DOHH2 (cell line): ENCODE measurements around the gene TICAM1.
"Not testable (repeated sequence)": the region's sequence is repeated elsewhere in the genome, so short reads cannot be mapped to it uniquely, and the experiment has no call there.

Experiments used
- H3F3A ChIP-seq: fragments of 200-600 bp; sonication (generic), shearing (Covaris generic); 2 replicates; pipeline ENCODE4 v1.6.0; 2016; ENCODE audit warnings: antibody characterized with exemption, mild to moderate bottlenecking; ENCODE audit not compliant: control insufficient read depth, insufficient read depth
- H3K27ac ChIP-seq: fragments of 200-600 bp; sonication (generic); 2 replicates; pipeline ENCODE4 v1.5.1; 2014; ENCODE audit warnings: low read depth, mild to moderate bottlenecking, low read length, moderate library complexity
- H3K27me3 ChIP-seq: fragments of 200-600 bp; sonication (generic); 2 replicates; pipeline ENCODE4 v1.6.1; 2014; ENCODE audit warnings: mild to moderate bottlenecking, low read length, mixed read lengths; ENCODE audit not compliant: control insufficient read depth
- H3K36me3 ChIP-seq: fragments of 200-600 bp; sonication (generic); 2 replicates; pipeline ENCODE4 v1.6.1; 2014; ENCODE audit warnings: mild to moderate bottlenecking, low read length, moderate library complexity, mixed read lengths; ENCODE audit not compliant: control insufficient read depth
- H3K4me1 ChIP-seq: fragments of 200-600 bp; sonication (generic); 2 replicates; pipeline ENCODE4 v1.6.1; 2014; ENCODE audit warnings: mild to moderate bottlenecking, low read length, mixed read lengths; ENCODE audit not compliant: control insufficient read depth
- H3K4me2 ChIP-seq: fragments of 200-600 bp; sonication (generic); 2 replicates; pipeline ENCODE4 v1.6.0; 2014; ENCODE audit warnings: mild to moderate bottlenecking, low read length, moderate library complexity
- H3K4me3 ChIP-seq: fragments of 200-600 bp; sonication (generic); 2 replicates; pipeline ENCODE4 v1.5.1; 2014; ENCODE audit warnings: mild to moderate bottlenecking, low read length, mixed read lengths
- H3K79me2 ChIP-seq: fragments of 200-600 bp; sonication (generic); 2 replicates; pipeline ENCODE4 v1.6.1; 2014; ENCODE audit warnings: mild to moderate bottlenecking, low read length, mixed read lengths; ENCODE audit not compliant: control insufficient read depth
- H3K9me2 ChIP-seq: fragments of 200-600 bp; sonication (generic); replicated peaks from 2 replicates; pipeline ENCODE4 v1.6.1; 2014; ENCODE audit warnings: mild to moderate bottlenecking, low read length, mixed read lengths; ENCODE audit not compliant: control insufficient read depth
- H3K9me3 ChIP-seq: fragments of 200-600 bp; sonication (generic); 2 replicates; pipeline ENCODE4 v1.6.1; 2014; ENCODE audit warnings: antibody characterized with exemption, low read length, mixed read lengths; ENCODE audit not compliant: control insufficient read depth, insufficient read depth
- H4K20me1 ChIP-seq: fragments of 200-600 bp; sonication (generic); 2 replicates; pipeline ENCODE4 v1.6.0; 2014; ENCODE audit warnings: low read depth, mild to moderate bottlenecking, antibody characterized with exemption, low read length, moderate library complexity; ENCODE audit not compliant: control insufficient read depth, insufficient read depth
- EZH2phosphoT487 ChIP-seq: fragments of 200-600 bp; sonication (generic); IDR thresholded peaks from 2 replicates; pipeline ENCODE4 v1.6.1; 2017; ENCODE audit warnings: borderline replicate concordance, mild to moderate bottlenecking, antibody characterized with exemption, low read length, moderate library complexity, mixed read lengths
- TF ChIP-seq, protein P1 (sequence below): fragments of 200-600 bp; sonication (generic); IDR thresholded peaks from one replicate; pipeline ENCODE4 v1.5.1; 2014; ENCODE audit warnings: antibody characterized with exemption, mild to moderate bottlenecking, low read depth, low read length; ENCODE audit not compliant: poor library complexity, severe bottlenecking

The TICAM1 gene

DNA sequence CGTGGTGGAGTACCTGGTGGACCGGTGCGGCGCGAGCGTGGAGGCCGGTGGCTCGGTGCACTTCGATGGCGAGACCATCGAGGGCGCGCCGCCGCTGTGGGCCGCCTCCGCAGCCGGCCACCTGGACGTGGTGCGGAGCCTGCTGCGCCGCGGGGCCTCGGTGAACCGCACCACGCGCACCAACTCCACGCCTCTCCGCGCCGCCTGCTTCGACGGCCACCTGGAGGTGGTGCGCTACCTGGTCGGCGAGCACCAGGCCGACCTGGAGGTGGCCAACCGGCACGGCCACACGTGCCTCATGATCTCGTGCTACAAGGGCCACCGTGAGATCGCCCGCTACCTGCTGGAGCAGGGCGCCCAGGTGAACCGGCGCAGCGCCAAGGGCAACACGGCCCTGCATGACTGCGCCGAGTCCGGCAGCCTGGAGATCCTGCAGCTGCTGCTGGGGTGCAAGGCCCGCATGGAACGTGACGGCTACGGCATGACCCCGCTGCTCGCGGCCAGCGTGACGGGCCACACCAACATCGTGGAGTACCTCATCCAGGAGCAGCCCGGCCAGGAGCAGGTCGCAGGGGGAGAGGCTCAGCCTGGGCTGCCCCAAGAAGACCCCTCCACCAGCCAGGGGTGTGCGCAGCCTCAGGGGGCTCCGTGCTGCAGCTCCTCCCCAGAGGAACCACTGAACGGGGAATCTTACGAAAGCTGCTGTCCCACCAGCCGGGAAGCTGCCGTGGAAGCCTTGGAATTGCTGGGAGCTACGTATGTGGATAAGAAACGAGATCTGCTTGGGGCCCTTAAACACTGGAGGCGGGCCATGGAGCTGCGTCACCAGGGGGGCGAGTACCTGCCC lies 39.3 kb downstream of the TICAM1 start:
- peak overlapping the region; percentile 51 for H3K27ac ChIP-seq
- H3K9me2 ChIP-seq, H3K9me3 ChIP-seq, H3F3A ChIP-seq, H4K20me1 ChIP-seq, H3K27me3 ChIP-seq: not testable (repeated sequence)
- peaks cover 54% of the 10 kb centered on the region for H3K79me2 ChIP-seq
- peaks cover 37% of the 10 kb centered on the region for H3K4me1 ChIP-seq
- peak overlapping the region; percentile 92 for H3K4me2 ChIP-seq
- peaks cover 46% of the 10 kb centered on the region for H3K36me3 ChIP-seq
- peak overlapping the region; percentile 86 for H3K4me3 ChIP-seq

DNA sequence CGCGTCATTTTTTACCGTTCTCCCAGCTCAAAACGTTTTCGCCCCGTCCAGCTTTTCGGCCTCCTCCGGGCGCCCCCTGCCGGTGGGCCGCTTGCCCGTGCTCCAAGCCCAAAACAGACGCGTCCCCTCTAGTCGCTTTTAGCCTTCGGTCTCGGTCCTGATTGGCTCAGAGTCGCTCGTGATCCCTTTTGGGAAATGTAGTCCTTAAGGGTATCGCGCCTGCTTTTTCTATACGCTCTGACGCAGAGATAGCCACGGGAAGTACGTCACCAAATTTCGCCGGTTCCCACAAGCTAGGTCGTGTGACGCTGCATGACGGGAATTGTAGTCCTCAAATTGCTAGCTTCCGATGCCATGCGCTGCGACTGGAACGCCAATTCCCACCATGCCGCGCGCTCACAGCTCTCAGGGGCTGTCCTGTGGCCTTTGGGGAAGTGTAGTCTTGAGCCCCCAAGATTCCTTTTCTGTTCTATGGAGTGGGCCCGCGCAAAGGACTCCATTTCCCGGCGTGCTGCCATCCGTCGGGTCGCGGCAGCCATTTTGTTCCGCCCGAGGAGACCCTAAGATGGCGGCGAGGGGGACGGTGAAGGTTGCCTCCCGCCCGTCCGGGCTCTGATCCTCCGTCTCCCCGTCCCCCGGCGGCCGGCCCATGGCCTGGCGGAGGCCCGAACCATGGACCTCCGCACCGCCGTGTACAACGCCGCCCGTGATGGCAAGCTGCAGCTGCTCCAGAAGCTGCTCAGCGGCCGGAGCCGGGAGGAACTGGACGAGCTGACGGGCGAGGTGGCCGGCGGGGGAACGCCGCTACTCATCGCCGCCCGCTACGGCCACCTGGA lies 40.1 kb downstream of the TICAM1 start, which contains the start of gene FEM1A:
Gene FEM1A, plus strand, starts transcription at position 552 of the 836 bp plus-strand sequence. Its CDS starts 121 bp downstream, at position 673.
- TF ChIP-seq, protein P1, sequence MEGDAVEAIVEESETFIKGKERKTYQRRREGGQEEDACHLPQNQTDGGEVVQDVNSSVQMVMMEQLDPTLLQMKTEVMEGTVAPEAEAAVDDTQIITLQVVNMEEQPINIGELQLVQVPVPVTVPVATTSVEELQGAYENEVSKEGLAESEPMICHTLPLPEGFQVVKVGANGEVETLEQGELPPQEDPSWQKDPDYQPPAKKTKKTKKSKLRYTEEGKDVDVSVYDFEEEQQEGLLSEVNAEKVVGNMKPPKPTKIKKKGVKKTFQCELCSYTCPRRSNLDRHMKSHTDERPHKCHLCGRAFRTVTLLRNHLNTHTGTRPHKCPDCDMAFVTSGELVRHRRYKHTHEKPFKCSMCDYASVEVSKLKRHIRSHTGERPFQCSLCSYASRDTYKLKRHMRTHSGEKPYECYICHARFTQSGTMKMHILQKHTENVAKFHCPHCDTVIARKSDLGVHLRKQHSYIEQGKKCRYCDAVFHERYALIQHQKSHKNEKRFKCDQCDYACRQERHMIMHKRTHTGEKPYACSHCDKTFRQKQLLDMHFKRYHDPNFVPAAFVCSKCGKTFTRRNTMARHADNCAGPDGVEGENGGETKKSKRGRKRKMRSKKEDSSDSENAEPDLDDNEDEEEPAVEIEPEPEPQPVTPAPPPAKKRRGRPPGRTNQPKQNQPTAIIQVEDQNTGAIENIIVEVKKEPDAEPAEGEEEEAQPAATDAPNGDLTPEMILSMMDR = peak; percentile 98
- no peak for TF ChIP-seq EZH2phosphoT487
- peak within 1 kb of the TSS; percentile 86 for H3K4me3 ChIP-seq

DNA sequence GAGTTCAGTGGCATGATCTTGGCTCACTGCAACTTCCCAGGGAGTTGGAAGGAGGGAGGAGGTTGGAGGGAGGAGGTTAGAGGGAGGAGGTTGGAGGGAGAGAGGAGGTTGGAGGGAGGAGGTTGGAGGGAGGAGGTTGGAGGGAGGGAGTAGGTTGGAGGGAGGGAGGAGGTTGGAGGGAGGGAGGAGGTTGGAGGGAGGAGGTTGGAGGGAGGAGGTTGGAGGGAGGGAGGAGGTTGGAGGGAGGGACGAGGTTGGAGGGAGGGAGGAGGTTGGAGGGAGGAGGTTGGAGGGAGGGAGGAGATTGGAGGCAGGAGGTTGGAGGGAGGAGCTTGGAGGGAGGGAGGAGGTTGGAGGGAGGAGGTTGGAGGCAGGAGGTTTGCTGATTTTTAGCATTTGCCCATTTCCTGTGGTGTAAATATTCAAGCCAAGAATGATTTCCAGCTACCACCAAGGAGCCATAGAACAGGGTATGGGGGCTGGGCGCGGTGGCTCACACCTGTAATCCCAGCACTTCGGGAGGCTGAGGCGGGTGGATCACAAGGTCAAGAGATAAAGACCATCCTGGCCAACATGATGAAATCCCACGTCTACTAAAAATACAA lies 45.0 kb downstream of the TICAM1 start:
- not testable (repeated sequence) for H3K36me3 ChIP-seq, H3K79me2 ChIP-seq
- H3K4me1 ChIP-seq = peaks cover 44% of the 10 kb centered on the region

More for the DNA sequence above, 40.1 kb downstream of the TICAM1 start, which contains the start of gene FEM1A:
- Histone ChIP-seq H3K27me3 (peaks cover 3% of the 10 kb centered on the region; the same call in 1 of the 2 replicates), H3K4me2 (peak within 1 kb of the TSS; percentile 92), H3K4me1 (peaks cover 37% of the 10 kb centered on the region), H3F3A (peaks cover 4% of the 10 kb centered on the region; the same call in 1 of the 2 replicates), H4K20me1 (peaks cover 6% of the 10 kb centered on the region; the same call in 1 of the 2 replicates), H3K27ac (peak within 1 kb of the TSS; percentile 51), H3K9me2 (no peaks in the 10 kb centered on the region), H3K79me2 (peaks cover 49% of the 10 kb centered on the region), H3K36me3 (peaks cover 40% of the 10 kb centered on the region), H3K9me3 (no peaks in the 10 kb centered on the region)

DNA sequence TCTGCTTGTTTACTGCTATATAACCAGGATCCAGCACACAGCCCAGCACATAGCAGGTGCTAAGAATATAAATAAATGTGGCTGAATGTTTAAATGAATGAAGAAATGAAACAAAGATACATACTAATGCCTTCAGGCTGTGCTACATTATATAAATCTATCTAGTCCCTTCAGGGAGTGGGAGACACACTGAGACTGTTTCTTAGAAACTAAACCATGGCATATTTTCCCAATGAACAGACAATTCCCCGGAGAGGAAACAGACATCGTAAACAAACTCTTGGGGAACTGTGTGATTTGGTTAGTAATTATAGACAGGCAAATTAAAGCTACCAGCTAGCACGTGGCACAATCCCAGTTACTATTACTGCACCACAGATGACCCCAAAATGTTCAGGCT lies 49.7 kb downstream of the TICAM1 start:
- Histone ChIP-seq H3K36me3 (peaks cover 3% of the 10 kb centered on the region; the same call in 1 of the 2 replicates), H3K4me2 (peak overlapping the region; percentile 69)
- no peak for TF ChIP-seq EZH2phosphoT487
- TF ChIP-seq, protein P1 = no peak

More for the DNA sequence above, 45.0 kb downstream of the TICAM1 start:
- not testable (repeated sequence) for H3F3A ChIP-seq, H3K4me2 ChIP-seq, H3K4me3 ChIP-seq, H3K27ac ChIP-seq, H3K9me2 ChIP-seq, H4K20me1 ChIP-seq, H3K9me3 ChIP-seq, H3K27me3 ChIP-seq

More for the DNA sequence above, 49.7 kb downstream of the TICAM1 start:
- H3K4me1 ChIP-seq = peaks cover 74% of the 10 kb centered on the region
- H3K4me3 ChIP-seq = peak overlapping the region; percentile 68
- peaks cover 7% of the 10 kb centered on the region for H3F3A ChIP-seq
- peaks cover 25% of the 10 kb centered on the region for H3K79me2 ChIP-seq
- H3K9me2 ChIP-seq = no peaks in the 10 kb centered on the region
- no peaks in the 10 kb centered on the region for H4K20me1 ChIP-seq
- H3K9me3 ChIP-seq = peaks cover 3% of the 10 kb centered on the region; the same call in 1 of the 2 replicates
- H3K27ac ChIP-seq = peak overlapping the region; percentile 90
- H3K27me3 ChIP-seq = no peaks in the 10 kb centered on the region
